Left lung (tissue), 10 donors: ENCODE measurements around the gene FXYD3. TPM values are rescaled to one million over a fixed set of nuclear protein-coding genes. Genes with fewer than 3 reads are reported as not detected.

Experiments used
- ATAC-seq: fragments of 200-7000 bp; cut with Tn5 transposase; one replicate; pipeline ENCODE4 v1.9.1; 2020; ENCODE audit warnings: moderate library complexity
- DNase-seq, 4 donors: peaks; one replicate each; pipeline ENCODE4 v3.0.0-alpha.2; 2013 to 2020
- H3K27ac ChIP-seq, 2 donors: fragments of 200-600 bp; sonication (generic) in 1 of 2; one replicate each; pipeline versions ENCODE4 v1.5.0 to v1.8.0; 2020 to 2021
- H3K27me3 ChIP-seq, 2 donors: fragments of 200-600 bp; sonication (generic) in 1 of 2; one replicate each; pipeline versions ENCODE4 v1.5.0 to v1.8.0; 2020 to 2021
- H3K36me3 ChIP-seq, 2 donors: fragments of 200-600 bp; sonication (generic) in 1 of 2; one replicate each; pipeline versions ENCODE4 v1.5.0 to v1.8.0; 2020 to 2021
- H3K4me1 ChIP-seq, 2 donors: fragments of 200-600 bp; one replicate each; pipeline ENCODE4 v1.8.0; 2021
- H3K4me3 ChIP-seq, 2 donors: fragments of 200-600 bp; sonication (generic) in 1 of 2; one replicate each; pipeline versions ENCODE4 v1.5.0 to v1.8.0; 2020 to 2021; ENCODE audit warnings: mild to moderate bottlenecking in 1 of 2
- H3K9me3 ChIP-seq, 2 donors: fragments of 200-600 bp; sonication (generic) in 1 of 2; one replicate each; pipeline versions ENCODE4 v1.5.0 to v1.8.0; 2020 to 2021
- intact Hi-C, 2 donors: fragments of 100-400 bp; cut with DNase I; formaldehyde crosslinking; loops; one replicate each; pipeline versions ENCODE4 v1.11.2 to v1.14.2; 2022
- polyA plus RNA-seq, 6 donors: library from polyadenylated mRNA; unstranded; fragments of 120-200 nt; gene quantifications; one replicate each; pipeline ENCODE4 v1.2.1, GENCODE V29; 2013; ENCODE audit not compliant: insufficient read length in 6 of 6
- total RNA-seq, 2 donors: library from RNA; stranded (reverse); fragmentation: NEBNext Ultra II Directional; extraction: Animal tissue kit (Norgen Biotek cat#: 25700); gene quantifications; one replicate each; pipeline ENCODE4 v1.2.1, GENCODE V29; 2021
- TF ChIP-seq, protein P1 (sequence below), 2 donors: fragments of 200-600 bp; sonication (generic) in 1 of 2; IDR thresholded peaks; one replicate each; pipeline versions ENCODE4 v1.5.0 to v1.8.0; 2021; ENCODE audit warnings: antibody characterized with exemption in 2 of 2
- donor health status: DM: no; HTN: yes; CAD: no.
- donor health status: DM: no; HTN: no; CAD: no.

Gene FXYD3
- total and polyA plus RNA-seq, 8 donors: 17.5 to 207 (median 27.1) TPM

DNA sequence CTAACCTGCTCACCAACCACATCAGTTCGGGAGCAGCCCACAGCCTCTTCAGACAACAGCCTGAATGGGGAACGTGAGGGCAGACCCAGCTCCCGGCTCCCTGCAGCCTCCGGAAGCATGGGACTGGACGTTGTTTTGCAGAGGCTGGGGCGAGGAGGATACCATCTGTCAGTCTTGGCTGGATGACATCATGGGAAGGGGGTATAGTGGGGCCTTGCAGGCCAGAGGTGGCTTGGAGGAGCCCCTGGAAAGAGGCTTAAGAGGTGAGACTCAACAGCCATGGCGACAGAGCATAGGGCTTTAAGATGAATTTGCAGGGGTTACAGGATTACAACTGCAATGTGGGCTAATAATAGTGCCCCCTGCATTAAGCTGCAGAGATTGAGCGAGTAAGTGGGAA is 1.5 kb downstream of the FXYD3 start:
- peak; percentile 1 for ATAC-seq
- H3K27ac ChIP-seq: peak overlapping the region in 1 of 2 donors; percentile 53
- H3K4me3 ChIP-seq: peak overlapping the region; percentile 24 to 41
- no peaks in the 10 kb centered on the region for H3K27me3 ChIP-seq
- no peak for DNase-seq
- TF ChIP-seq, protein P1, sequence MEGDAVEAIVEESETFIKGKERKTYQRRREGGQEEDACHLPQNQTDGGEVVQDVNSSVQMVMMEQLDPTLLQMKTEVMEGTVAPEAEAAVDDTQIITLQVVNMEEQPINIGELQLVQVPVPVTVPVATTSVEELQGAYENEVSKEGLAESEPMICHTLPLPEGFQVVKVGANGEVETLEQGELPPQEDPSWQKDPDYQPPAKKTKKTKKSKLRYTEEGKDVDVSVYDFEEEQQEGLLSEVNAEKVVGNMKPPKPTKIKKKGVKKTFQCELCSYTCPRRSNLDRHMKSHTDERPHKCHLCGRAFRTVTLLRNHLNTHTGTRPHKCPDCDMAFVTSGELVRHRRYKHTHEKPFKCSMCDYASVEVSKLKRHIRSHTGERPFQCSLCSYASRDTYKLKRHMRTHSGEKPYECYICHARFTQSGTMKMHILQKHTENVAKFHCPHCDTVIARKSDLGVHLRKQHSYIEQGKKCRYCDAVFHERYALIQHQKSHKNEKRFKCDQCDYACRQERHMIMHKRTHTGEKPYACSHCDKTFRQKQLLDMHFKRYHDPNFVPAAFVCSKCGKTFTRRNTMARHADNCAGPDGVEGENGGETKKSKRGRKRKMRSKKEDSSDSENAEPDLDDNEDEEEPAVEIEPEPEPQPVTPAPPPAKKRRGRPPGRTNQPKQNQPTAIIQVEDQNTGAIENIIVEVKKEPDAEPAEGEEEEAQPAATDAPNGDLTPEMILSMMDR (IDR thresholded peaks at IDR 0.05): no peak
- peaks cover 0 to 26% of the 10 kb centered on the region in 2 donors for H3K4me1 ChIP-seq
- no peaks in the 10 kb centered on the region for H3K9me3 ChIP-seq
- intact Hi-C loops: no loop called here
- no peaks in the 10 kb centered on the region for H3K36me3 ChIP-seq

DNA sequence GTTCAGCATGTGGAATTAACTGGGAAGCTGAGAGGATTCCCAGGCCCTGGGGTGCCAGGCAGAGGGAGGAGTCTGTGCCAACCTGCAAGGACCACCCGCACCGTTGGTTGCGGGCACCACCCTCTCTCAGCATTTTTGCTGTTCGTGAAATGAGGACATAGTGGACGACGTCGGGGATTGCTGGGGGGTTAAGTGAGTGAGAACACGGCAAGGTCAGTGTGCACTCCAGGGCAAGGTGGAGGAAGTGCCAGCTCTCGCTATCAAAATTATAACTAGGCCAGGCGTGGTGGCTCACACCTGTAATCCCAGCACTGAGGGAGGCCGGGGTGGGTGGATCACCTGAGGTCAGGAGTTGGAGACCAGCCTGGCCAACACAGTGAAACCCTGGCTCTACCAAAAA is 2.2 kb downstream of the FXYD3 start:
- Histone ChIP-seq H3K27me3 (no peaks in the 10 kb centered on the region), H3K9me3 (no peaks in the 10 kb centered on the region), H3K4me3 (peak overlapping the region in 1 of 2 donors; percentile 41), H3K27ac (peak overlapping the region; percentile 28 to 48), H3K4me1 (peaks cover 0 to 26% of the 10 kb centered on the region in 2 donors), H3K36me3 (no peaks in the 10 kb centered on the region)
- ATAC-seq (peak; percentile 1), DNase-seq (no peak)
- intact Hi-C loops: no loop called here
- TF ChIP-seq, protein P1 (IDR thresholded peaks at IDR 0.05): no peak

DNA sequence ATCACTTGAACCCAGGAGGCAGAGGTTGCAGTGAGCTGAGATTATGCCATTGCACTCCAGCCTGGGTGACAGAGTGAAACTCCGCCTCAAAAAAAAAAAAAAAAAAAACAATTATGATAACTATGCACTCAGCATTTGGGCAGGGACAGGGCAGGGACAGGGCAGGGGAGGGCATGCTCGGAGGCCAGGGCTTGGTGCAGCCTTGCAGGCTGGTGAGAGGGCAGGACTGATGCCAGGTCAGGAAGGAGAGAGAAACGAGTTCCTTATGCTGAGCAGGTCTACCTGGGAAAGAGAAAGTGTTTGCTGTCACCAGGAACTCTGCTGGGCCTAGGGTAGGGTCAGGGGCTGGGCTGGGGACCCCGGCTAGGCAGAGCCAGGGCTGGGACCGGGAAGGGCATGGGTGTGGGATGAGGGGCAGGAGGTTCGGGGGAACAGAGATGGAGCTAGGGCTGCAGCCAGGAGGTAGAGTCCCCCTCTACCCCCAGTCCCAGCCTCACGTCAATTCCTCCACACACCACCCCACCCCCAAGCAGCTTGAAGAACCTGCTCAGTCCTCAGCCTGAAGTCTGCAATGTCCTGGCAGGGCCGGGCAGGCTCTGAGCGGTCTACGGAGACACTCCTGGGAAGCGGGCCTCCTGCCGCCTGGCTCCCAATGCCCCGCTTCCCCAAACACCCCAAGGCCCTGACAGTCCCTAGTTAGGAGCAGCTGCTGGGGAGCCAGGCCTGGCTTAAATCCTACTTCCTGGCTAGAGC is 2.8 kb downstream of the FXYD3 start:
- TF ChIP-seq, protein P1 (IDR thresholded peaks at IDR 0.05): no peak
- peaks cover 2 to 28% of the 10 kb centered on the region in 2 donors for H3K4me1 ChIP-seq
- H3K27ac ChIP-seq: peak overlapping the region; percentile 61 to 80
- peak; percentile 78 for ATAC-seq
- H3K9me3 ChIP-seq: no peaks in the 10 kb centered on the region
- H3K27me3 ChIP-seq: no peaks in the 10 kb centered on the region
- H3K4me3 ChIP-seq: peak overlapping the region in 1 of 2 donors; percentile 31
- intact Hi-C loops: no loop called here
- DNase-seq: peak in 1 of 4 donors; percentile 83
- H3K36me3 ChIP-seq: no peaks in the 10 kb centered on the region

DNA sequence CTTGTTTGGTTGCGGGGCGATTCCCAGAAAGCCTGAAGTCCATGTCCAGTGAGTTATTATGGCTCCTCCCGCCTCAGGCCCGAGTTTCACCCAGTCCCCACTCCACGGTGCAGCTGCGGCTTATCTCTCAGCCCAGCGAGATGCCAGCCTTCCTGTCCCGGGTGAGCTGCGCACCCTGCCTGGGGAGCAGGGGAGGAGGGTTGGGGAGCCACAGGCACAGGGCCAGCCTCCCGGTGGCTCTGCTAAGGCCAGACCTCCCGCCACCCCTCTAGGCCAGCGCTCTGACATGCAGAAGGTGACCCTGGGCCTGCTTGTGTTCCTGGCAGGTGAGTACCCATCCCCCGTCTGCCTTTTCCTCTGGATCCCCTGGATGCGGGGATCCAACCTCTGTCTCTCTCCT is 3.5 kb downstream of the FXYD3 start:
- no peaks in the 10 kb centered on the region for H3K9me3 ChIP-seq
- no peaks in the 10 kb centered on the region for H3K36me3 ChIP-seq
- no peak for DNase-seq
- peak overlapping the region; percentile 61 to 80 for H3K27ac ChIP-seq
- TF ChIP-seq, protein P1 (IDR thresholded peaks at IDR 0.05): no peak
- no peaks in the 10 kb centered on the region for H3K27me3 ChIP-seq
- ATAC-seq: no peak
- peak overlapping the region in 1 of 2 donors; percentile 31 for H3K4me3 ChIP-seq
- H3K4me1 ChIP-seq: peaks cover 8 to 34% of the 10 kb centered on the region in 2 donors
- intact Hi-C loops: no loop called here

GRCh38 chr19:35119578-35120155 is 4.0 kb downstream of the FXYD3 start:
- no peaks in the 10 kb centered on the region for H3K27me3 ChIP-seq
- peak overlapping the region in 1 of 2 donors; percentile 31 for H3K4me3 ChIP-seq
- no peaks in the 10 kb centered on the region for H3K36me3 ChIP-seq
- DNase-seq (no peak), ATAC-seq (no peak)
- peaks cover 11 to 34% of the 10 kb centered on the region in 2 donors for H3K4me1 ChIP-seq
- H3K27ac ChIP-seq: peak overlapping the region in 1 of 2 donors; percentile 61
- TF ChIP-seq, protein P1 (IDR thresholded peaks at IDR 0.05): no peak
- intact Hi-C loops: no loop called here
- no peaks in the 10 kb centered on the region for H3K9me3 ChIP-seq
